GM21390 (cell line): ENCODE results near the gene MBNL2.

Experiments
- ATAC-seq: cut with Tn5 transposase; IDR thresholded peaks from one replicate; pipeline ENCODE4 v1.9.1; 2021; ENCODE audit not compliant: unreplicated experiment

MBNL2 gene

DNA sequence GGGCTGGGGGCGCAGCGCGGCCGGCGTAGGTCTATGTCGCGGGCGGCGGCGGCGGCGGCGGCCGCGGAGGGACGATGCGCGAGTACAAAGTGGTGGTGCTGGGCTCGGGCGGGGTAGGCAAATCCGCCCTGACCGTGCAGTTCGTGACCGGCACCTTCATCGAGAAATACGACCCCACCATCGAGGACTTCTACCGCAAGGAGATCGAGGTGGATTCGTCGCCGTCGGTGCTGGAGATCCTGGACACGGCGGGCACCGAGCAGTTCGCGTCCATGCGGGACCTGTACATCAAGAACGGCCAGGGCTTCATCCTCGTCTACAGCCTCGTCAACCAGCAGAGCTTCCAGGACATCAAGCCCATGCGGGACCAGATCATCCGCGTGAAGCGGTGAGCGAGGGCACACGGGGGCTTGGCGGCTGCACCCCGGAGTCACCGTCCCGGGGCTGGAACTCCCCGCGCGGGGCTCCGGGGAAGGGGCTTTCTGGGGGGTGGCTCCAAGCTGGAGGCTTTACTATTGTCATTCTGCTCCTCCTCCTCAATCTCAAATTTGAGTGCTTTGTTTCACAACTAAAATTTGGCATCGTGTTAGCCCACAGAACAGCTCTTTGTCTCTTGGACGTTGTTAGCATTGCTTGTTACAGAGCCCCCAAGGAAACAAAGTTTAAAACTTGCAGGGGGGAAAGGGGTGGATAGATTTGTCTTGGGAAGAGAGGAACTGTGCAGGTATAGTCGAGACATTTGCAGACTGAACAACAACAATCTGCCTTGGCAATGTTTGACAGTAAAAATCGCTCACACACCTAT lies 212.5 kb downstream of the MBNL2 start:
- peak; percentile 4 for ATAC-seq

DNA sequence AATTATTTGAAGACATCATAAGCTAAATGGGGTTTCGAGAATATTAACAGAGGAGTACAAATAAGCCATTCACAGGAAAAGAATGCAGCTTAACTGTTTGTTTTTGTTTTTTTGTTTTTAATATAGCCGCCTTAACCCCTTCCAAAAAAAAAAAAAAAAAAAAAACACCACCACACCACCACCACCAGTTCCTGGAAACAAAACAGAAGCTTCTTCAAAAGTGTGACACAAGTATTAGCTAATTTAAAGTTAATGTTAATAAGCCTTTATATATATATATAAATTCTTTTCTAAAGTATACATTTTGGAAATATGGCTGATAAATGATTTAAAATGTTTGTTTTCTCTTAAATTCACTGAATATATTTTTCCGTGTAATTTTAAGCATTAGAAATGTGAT lies 213.2 kb downstream of the MBNL2 start:
- ATAC-seq: no peak

DNA sequence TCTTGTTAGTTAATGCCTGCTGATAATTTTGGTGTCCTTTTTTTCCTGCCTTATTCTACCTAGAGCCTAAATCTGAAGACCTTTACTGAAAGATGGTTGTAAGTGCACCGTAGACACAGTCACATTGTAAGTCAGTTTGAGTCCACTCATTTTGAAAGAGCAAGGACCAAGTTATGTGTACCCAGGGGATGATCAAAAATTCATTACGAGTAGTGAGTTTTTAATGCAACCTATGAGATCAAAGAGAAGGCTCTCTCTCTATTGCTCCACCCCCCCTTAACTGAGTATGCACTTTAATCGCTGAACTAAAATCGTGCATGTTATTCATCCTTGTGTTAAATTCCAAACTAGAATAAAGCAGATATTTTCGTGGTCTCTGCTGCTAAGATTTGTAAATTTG lies 213.7 kb downstream of the MBNL2 start:
- ATAC-seq: no peak

DNA sequence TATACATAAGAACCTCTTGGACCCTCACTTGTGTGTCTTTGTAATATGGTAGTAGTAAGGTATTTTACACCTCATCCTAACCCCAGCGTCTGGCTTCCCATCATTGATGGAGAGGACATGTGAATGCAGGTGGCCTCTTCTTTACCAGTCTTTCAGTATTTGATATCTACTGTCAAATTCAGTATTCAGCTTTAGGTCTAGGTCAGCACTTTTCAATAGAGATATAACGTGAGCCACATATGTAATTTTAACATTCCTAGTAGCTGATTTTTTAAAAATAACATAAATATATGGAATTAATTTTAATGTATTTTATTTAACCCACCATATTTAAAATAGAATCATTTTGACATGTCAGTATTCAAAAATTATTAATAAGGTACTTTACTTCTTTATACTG lies 214.7 kb downstream of the MBNL2 start:
- no peak for ATAC-seq

DNA sequence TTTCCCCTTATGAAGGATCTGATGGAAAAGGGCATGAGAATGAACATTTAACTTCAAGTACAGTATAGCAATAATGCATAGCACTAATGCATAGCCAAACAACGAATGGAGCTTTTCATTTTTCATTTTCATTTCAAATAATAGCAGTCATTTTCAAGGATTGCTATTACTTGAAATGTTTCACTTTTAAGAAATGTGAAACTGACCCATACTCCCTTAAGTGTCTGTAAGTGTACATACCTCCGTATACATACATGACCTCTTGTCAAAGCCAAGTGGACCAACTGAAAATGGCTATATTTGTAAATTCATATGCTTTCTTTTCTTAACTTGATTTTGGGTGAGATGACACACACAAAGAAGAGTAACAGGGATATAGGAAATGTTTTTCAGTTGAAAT lies 215.6 kb downstream of the MBNL2 start:
- ATAC-seq: no peak

DNA sequence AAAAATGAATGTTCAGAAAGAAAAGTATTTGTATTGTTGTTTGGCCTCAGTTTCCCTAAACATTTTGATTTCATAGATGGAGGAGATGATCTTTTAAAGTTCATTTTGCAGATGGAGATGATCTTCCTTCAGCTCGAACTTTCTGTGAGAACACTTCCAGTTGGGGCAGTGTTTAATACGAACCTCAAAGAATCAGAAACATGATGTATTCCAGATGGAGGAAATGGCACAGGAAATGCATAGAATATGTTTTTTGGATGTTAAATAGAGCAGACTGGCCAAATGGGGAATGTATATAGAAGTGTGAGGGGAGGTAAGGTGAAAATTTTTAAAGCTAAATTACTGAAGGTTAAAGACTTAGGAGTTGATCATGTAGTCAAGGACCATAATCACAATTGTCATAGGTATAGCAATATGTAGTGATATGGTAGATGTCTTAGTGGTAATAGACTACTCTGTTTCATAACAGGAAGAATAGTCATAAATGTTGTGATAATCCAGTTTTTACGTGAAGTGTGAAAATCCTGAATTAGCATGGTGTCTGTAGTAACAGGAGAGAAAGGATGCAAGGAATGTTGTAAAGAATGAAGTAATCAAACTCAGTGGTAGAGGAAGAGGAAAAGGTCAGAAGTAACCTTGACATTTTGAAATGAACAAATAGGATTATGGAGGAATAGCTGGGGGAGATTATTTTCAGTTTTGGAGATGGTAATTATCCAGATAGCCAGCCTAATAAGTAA lies 216.9 kb downstream of the MBNL2 start:
- no peak for ATAC-seq

DNA sequence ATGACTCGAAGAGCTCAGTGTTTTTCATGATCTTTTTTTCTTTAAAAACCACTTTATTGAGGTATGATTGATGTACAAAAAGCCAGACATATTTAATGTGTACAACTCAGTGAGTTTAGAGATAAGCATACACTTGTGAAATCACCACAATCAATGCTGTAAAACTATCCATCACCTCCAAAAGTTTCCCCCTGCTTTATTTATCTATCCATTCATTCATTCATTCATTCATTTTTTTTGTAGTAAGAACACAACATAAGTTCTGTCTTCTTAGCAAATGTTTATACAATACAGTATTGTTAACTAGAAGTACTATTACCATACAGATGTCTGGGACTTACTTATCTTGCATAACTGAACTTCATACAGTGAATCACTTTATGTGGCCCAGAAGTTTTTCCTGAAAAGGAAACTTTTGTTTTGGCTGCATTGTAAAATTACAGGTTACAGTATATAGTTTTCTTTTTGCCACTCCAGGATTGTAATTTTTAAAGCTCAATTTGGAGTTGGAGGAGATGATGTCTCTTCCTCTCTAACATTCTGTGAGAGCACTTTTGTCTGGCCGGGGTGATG lies 218.6 kb downstream of the MBNL2 start:
- ATAC-seq: no peak

DNA sequence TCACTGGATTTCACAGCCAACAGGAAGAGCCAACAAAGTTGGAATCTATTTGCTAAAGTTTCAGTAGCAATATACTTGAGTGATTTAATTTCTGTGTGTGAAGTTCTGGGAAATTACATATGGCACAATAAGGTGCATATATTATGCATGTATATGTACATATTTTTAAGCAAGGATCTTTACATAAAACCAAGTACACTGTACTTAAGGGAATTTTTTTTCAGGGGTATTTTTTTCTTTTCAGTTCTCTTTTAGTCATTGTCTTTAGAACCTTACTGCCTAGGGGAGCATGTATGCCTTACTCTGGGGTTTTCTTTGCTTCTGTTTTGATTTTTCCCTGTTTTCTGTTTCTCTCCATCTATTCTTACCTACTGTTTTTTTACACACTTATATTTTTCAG lies 219.2 kb downstream of the MBNL2 start:
- peak; percentile 45 for ATAC-seq
